GM18873 (cell line): ENCODE data around the gene PSD4.

Experiments
- ATAC-seq: cut with Tn5 transposase; IDR thresholded peaks from one replicate; pipeline ENCODE4 v1.9.1; 2021; ENCODE audit warnings: mild to moderate bottlenecking, moderate library complexity, moderate number of reproducible peaks; ENCODE audit not compliant: unreplicated experiment, low FRiP score

PSD4 gene

DNA sequence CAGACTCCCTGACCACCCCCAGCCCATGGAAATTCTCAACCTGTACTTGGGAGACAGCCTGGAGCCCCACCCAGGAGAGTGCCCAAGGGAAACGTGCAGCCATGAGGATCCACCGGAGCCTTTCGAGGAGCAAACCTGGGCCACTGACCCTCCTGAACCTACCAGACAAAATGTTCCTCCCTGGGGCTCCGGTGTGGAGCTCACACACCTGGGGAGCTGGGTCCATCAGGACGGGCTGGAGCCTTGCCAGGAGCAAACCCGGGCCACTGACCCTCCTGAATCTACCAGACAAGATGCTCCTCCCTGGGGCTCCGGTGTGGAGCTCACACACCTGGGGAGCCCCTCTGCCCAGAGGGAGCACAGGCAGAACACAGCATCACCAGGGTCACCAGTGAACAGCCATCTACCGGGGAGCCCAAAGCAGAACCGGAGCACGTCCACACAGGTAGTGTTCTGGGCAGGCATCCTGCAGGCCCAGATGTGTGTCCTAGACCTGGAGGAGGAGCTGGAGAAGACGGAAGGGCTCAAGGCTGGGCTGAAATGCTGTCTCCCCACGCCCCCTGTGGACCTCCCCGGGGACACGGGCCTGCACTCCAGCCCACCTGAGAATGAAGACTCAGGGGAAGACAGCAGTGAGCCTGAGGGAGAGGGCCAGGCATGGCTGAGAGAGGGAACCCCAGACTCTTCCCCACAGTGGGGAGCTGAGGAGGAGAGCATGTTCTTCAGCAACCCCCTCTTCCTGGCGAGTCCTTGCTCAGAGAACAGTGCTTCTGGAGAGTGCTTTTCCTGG lies 8.9 kb downstream of the PSD4 start:
- ATAC-seq, result no peak

DNA sequence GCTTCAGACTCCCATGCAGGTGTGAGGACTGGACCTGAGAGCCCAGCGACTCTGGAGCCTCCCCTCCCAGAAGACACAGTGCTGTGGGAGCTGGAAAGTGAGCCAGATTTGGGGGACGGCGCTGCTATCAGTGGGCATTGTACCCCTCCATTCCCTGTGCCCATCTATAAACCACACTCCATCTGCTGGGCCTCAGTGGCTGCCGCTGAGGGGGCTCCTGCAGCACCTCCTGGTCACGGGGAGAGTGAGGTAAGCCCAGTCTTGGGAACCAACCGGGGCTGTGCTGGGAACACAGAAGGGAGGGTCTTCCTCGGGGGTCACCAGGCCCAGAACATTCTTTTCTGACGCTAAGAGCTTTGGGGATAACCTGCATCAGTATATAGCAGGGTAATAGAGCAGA lies 9.5 kb downstream of the PSD4 start:
- no peak for ATAC-seq

- no peak for ATAC-seq
These were observed 9.9 kb downstream of the PSD4 start for GRCh38 chr2:113183703-113184102.

GRCh38 chr2:113184531-113185230 lies 10.9 kb downstream of the PSD4 start:
- no peak for ATAC-seq

DNA sequence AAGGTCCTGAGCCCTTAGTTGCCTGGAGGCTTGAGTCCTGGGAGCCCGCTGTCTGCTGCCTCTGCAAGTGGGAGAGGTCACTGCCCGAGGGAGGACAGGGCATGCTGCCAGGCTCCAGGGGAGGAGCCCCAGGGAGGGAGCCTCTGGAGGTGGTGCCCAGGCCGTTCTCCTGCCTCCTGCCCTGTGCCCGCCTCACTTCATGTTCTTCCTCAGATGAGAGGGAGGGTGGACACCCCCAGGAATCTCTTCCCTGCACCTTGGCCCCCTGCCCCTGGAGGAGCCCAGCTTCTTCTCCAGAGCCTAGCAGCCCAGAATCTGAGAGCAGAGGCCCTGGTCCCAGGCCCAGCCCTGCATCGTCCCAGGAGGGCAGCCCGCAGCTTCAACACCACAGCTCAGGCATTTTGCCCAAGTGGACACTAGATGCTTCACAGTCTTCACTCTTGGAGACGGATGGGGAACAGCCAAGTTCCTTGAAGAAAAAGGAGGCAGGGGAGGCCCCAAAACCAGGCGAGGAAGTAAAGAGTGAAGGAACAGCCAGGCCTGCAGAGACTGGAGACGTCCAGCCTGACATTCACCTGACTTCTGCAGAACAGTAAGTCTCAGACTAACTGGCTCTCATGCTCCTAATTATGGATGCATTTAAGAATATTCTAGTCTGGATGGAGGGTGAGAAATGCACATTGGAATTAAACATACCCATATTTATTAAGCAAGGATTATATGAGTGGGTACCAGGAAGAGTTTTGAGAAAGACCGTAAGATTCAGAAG lies 12.1 kb downstream of the PSD4 start:
- ATAC-seq, result no peak

- no peak for ATAC-seq
These were observed 12.6 kb downstream of the PSD4 start for GRCh38 chr2:113186433-113186796.

DNA sequence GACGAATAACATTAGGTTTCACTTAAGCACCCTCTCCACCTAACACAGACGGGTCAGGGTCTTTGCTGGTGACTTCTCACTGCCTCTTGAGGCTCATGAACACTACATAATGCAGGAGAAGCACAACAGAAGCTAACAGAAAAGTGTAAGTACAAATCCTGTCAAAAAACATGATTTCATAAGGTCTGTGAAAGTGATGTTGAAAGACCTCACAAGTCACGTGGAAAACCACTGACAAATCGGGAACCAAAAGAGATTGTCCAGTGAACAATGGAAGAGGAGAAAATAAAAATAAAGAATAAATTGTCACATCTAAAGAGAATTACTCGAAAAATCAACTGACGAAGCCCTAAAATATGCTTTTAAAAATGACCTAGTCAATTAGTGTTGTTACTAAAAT lies 14.0 kb downstream of the PSD4 start:
- ATAC-seq, result no peak

DNA sequence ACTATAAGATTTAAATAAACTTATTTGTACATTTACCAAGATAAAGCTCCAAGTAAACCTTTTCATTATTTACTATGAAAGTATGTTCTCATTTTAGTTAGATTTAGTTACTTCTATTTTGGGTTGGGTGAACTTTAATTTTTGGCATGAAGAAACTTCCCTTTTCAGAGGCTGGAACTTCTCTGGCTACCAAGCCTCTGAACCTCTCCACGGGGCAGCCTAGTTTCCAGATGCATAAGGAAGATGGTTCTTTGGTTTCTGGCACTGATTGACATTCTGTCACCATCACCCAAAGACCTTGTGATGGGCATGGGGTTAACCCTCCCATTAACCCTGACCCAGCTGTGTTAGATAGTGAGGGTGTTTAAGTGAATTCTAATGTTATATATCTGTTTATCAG lies 17.1 kb downstream of the PSD4 start:
- ATAC-seq, result no peak

DNA sequence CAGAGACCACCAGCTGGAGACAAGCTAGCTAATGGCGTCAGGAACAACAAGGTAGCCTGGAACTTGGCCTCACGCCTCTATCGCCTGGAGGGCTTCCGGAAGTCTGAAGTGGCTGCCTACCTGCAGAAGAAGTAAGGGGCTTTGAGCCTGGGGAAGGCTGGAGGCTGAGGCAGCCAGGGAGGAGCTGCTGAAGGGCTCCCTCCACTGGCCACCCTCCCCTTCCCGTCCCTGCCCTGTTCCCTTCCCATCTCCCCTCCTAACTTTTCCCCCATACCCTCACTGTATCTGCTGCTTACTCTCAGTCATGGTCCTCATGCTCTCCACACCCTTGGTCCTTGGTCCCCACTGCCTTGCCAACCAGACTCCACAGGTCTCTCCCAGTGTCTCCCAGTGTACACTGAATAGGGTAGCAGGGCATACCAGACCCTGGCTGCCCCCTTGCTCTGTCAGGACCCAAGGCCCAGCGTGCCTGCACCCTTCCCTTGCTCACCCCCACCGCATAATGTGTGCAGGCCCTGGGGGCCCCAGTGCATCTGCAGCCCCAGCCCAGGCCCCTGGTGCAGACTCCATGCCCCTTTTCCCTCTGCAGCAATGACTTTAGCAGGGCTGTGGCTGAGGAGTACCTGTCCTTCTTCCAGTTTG lies 18.8 kb downstream of the PSD4 start:
- no peak for ATAC-seq

DNA sequence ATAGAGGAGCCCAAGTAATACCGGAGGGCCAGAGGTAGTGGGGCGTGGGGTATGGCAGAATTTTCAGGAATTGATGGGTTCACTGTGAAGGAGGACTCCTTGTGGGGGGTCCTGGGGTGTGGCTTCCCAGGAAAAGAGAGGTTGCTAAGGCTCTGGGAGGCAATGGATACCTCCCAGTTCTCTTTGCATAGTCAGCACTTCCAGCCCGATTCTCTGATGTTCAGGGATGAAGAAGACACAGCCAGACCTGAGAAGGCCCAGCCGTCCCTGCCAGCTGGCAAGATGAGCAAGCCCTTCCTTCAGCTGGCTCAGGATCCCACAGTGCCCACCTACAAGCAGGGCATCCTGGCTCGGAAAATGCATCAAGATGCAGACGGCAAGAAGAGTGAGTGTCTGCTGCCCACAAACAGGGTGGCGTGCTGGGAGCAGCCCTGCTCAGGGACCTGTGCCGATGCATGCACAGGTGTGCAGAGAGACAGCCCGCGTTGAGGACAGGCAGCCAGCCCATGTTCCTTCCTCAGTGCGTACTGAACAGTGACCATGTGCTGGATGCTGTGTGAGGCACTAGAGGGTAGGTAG lies 22.2 kb downstream of the PSD4 start:
- ATAC-seq, result no peak

DNA sequence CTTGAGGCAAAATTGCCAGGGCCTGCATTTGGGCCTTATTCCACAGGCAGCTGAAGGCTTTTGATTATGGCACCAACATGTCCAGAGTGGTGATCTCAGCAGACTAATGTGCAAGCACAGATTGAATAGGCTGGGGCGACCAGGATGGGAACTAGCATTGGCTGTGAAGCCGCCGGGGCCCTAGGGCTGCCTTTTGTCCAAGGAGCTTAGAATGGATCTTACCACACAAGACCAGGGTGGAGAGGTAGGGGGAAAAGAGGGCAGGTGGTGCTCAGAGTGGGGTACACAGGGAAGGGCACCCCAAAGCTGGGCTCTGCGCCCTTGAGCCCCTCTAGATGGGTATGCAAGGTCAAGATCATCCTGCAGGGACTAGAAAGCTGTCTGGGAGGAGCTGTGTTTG lies 23.1 kb downstream of the PSD4 start:
- ATAC-seq, result no peak

- no peak for ATAC-seq
These were observed 23.7 kb downstream of the PSD4 start for GRCh38 chr2:113197347-113198047.

- no peak for ATAC-seq
These were observed 24.4 kb downstream of the PSD4 start for GRCh38 chr2:113198048-113198789.

DNA sequence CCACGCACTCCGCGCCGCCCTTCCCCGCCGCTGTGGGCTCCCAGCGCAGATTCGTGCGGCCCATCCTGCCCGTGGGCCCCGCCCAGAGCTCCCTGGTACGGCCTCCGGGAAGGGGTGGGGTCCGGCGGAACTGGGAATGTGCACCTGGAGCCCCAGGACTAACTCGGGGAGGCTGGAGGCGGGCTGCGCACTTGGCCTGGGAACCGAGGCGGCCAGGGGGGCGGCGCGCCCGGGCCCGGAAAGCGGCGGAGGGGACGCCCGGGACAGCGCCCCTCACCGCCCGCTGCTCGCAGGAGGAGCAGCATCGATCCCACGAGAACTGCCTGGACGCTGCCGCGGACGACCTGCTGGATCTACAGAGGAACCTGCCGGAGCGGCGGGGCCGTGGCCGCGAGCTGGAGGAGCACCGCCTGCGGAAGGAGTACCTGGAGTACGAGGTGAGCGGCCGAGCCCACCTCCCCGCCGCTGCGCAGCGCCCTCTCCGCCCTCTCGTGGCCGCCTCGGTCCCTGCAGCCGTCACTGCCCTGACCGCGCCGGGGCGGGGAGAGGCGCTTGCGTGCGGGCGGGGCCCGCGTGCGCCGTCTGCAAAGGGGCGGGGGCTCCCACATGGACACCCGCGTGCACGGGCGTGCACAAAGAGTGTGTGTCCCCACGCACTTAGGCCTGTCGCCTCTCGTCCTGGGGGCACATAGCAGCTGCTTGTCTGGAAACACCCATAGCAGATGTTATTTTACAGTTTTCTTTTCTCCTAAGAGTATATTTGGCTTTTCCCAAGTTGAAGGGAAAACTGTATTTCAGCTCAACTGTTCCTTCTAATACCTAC lies 25.2 kb downstream of the PSD4 start:
- no peak for ATAC-seq

GRCh38 chr2:113200236-113200635 lies 26.5 kb downstream of the PSD4 start:
- no peak for ATAC-seq

DNA sequence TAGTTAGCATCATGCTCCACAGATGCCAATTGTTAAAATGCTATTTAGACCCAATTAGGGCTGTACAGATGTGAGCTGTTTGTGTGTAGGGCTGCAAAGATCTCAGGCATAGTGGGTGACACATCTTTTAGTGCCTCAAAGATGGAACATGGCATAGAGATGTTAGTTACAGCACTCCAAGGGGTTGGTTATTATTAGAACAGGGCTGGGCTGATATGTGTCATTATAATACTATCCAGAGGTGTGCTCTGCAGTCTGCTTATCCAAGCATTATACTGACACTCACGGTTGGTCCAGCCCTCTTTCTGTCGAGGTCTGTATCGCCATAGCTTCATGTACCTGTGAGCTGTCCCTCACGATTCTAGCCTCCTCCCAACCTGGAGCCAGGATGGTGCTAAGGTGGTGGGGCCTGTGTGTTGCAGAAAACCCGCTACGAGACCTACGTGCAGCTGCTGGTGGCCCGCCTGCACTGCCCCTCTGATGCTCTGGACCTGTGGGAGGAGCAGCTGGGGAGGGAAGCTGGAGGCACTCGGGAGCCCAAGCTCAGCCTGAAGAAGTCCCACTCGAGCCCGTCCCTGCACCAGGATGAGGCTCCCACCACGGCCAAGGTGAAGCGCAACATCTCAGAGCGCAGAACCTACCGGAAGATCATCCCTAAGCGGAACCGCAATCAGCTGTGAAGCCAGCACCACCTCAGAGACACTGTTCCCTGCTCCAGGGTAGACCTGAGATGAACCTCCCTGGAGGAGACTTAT lies 27.1 kb downstream of the PSD4 start:
- no peak for ATAC-seq

DNA sequence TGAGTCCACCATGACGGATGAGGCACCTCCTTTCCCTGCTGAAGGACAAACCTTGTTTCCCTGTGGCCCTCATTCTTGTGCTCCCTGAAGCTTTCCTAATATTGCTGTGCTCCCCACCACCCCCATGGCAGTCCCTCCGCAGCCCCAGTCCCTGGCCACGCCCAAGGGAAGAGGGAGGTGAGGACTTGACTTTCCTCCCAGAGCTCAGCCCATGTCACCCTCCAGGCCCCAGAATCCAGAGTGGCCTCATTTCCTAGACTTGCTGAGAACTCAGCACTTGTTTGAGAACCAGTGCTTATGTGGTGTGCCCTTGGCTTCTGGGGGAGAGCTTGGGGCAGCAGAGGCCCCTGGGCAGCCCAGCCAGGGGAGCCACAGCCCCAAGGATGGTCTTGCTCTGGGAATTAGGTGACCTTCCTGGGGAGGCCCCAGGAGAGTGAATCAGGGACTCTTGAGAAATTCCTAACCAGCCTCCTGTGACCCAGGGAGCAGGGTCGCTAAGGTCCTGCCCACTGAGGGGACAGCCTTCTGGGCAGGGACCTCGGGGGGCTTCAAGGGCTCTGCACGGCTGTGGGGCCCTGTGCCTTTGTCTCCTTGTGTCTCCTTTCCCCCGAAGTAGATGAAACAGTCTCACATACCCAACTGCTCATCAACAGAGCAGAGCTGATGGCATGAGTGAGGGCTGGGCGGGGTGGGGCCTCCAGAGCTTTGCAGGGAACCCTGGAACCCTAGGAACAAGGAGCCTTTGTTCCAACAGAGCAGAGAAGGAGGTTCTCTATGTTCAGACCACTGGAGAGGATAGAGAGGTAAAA lies 27.9 kb downstream of the PSD4 start:
- ATAC-seq, result no peak
